WTC11 (cell line): Measurements from ENCODE around the gene MYRF. TPM values are rescaled to one million over a fixed set of nuclear protein-coding genes. Genes with fewer than 3 reads are reported as not detected.

Experiments
- ATAC-seq: fragments of 200-7000 bp; cut with Tn5 transposase; 2 replicates; pipeline ENCODE4 v1.10.0; 2021; ENCODE audit warnings: mild to moderate bottlenecking, moderate library complexity
- CTCF ChIA-PET: fragments of 300-600 bp; sonication (Branson Sonifier 250); formaldehyde crosslinking; loops from one replicate; lab custom pipeline; 2021; ENCODE audit warnings: antibody characterized with exemption; lab: Charles Lee
- POLR2A ChIA-PET: fragments of 350-600 bp; sonication (Branson Sonifier 250); formaldehyde crosslinking; loops from one replicate; lab custom pipeline; 2021; ENCODE audit warnings: antibody characterized with exemption; lab: Charles Lee
- DNase-seq: peaks from one replicate; pipeline ENCODE4 v3.0.0; 2021; ENCODE audit warnings: low spot score
- H3K27ac Mint-ChIP-seq: 2 replicates; pipeline ENCODE4 v1.8.0; 2021; ENCODE audit warnings: mixed read lengths
- H3K27me3 Mint-ChIP-seq: 2 replicates; pipeline ENCODE4 v1.8.0; 2021; ENCODE audit warnings: low read depth, mild to moderate bottlenecking, moderate library complexity, mixed read lengths
- H3K36me3 Mint-ChIP-seq: 2 replicates; pipeline ENCODE4 v1.8.0; 2021; ENCODE audit warnings: mixed read lengths
- H3K4me1 Mint-ChIP-seq: 2 replicates; pipeline ENCODE4 v1.8.0; 2022; ENCODE audit warnings: mixed read lengths
- H3K4me3 Mint-ChIP-seq: 2 replicates; pipeline ENCODE4 v1.8.0; 2021; ENCODE audit warnings: mild to moderate bottlenecking, moderate library complexity, mixed read lengths
- H3K9me3 Mint-ChIP-seq: 2 replicates; pipeline ENCODE4 v1.8.0; 2021; ENCODE audit warnings: mixed read lengths
- CDX4 ChIP-seq: fragments of 250-450 bp; sonication (Bioruptor Pico); IDR thresholded peaks from 2 replicates; pipeline ENCODE4 v1.9.0; 2021; ENCODE audit warnings: moderate library complexity, mild to moderate bottlenecking, inconsistent platforms, borderline replicate concordance
- CREM ChIP-seq: sonication (generic); formaldehyde crosslinking; IDR thresholded peaks from 2 replicates; pipeline ENCODE4 v1.8.1; 2022; ENCODE audit warnings: mild to moderate bottlenecking, missing genetic modification reagents, moderate library complexity
- CTCF ChIP-seq: fragments of 200-600 bp; IDR thresholded peaks from 2 replicates; pipeline ENCODE4 v1.8.0; 2022; ENCODE audit warnings: antibody characterized with exemption
- E2F1 ChIP-seq: sonication (generic); formaldehyde crosslinking; IDR thresholded peaks from 2 replicates; pipeline ENCODE4 v1.8.0; 2022; ENCODE audit warnings: mild to moderate bottlenecking, missing genetic modification reagents
- E2F4 ChIP-seq: sonication (generic); formaldehyde crosslinking; IDR thresholded peaks from 2 replicates; pipeline ENCODE4 v1.8.1; 2022; ENCODE audit warnings: low read depth, mild to moderate bottlenecking, moderate library complexity, missing genetic modification reagents, borderline replicate concordance
- ELF4 ChIP-seq: sonication (generic); formaldehyde crosslinking; IDR thresholded peaks from 2 replicates; pipeline ENCODE4 v1.8.1; 2022; ENCODE audit warnings: low read depth, mild to moderate bottlenecking, moderate library complexity, missing genetic modification reagents
- ERG ChIP-seq: fragments of 250-450 bp; sonication (Bioruptor Pico); IDR thresholded peaks from 2 replicates; pipeline ENCODE4 v1.8.0; 2021; ENCODE audit warnings: mild to moderate bottlenecking
- FOXK1 ChIP-seq: sonication (generic); formaldehyde crosslinking; IDR thresholded peaks from 2 replicates; pipeline ENCODE4 v1.8.0; 2022; ENCODE audit warnings: mild to moderate bottlenecking, moderate library complexity, missing genetic modification reagents
- GRHL2 ChIP-seq: fragments of 250-450 bp; sonication (Bioruptor Pico); IDR thresholded peaks from 2 replicates; pipeline ENCODE4 v1.8.0; 2022; ENCODE audit warnings: mild to moderate bottlenecking, moderate library complexity; ENCODE audit not compliant: insufficient replicate concordance, severe bottlenecking
- JUN ChIP-seq: sonication (generic); formaldehyde crosslinking; IDR thresholded peaks from 2 replicates; pipeline ENCODE4 v1.8.0; 2023; ENCODE audit warnings: mild to moderate bottlenecking, missing genetic modification reagents
- NFE2L1 ChIP-seq: sonication (generic); formaldehyde crosslinking; IDR thresholded peaks from 2 replicates; pipeline ENCODE4 v1.8.1; 2023; ENCODE audit warnings: missing genetic modification reagents
- NR2C2 ChIP-seq: sonication (generic); formaldehyde crosslinking; IDR thresholded peaks from 2 replicates; pipeline ENCODE4 v1.8.0; 2022; ENCODE audit warnings: mild to moderate bottlenecking, missing genetic modification reagents
- RELA ChIP-seq: sonication (generic); formaldehyde crosslinking; IDR thresholded peaks from 2 replicates; pipeline ENCODE4 v1.8.1; 2022; ENCODE audit warnings: missing genetic modification reagents, mild to moderate bottlenecking, borderline replicate concordance
- SOX15 ChIP-seq: fragments of 250-450 bp; sonication (Bioruptor Pico); IDR thresholded peaks from 2 replicates; pipeline ENCODE4 v1.9.0; 2021; ENCODE audit warnings: mild to moderate bottlenecking
- TCF7 ChIP-seq: sonication (generic); formaldehyde crosslinking; IDR thresholded peaks from 2 replicates; pipeline ENCODE4 v1.8.0; 2022; ENCODE audit warnings: mild to moderate bottlenecking, low read depth, missing genetic modification reagents, moderate library complexity
- TP53 ChIP-seq: sonication (generic); formaldehyde crosslinking; IDR thresholded peaks from 2 replicates; pipeline ENCODE4 v1.8.1; 2023; ENCODE audit warnings: mild to moderate bottlenecking, missing genetic modification reagents
- USF1 ChIP-seq: sonication (generic); formaldehyde crosslinking; IDR thresholded peaks from 2 replicates; pipeline ENCODE4 v1.8.0; 2022; ENCODE audit warnings: mild to moderate bottlenecking, missing genetic modification reagents
- ZNF138 ChIP-seq: sonication (generic); formaldehyde crosslinking; conservative IDR thresholded peaks from 2 replicates; pipeline ENCODE4 v1.8.1; 2022; ENCODE audit warnings: mild to moderate bottlenecking, moderate library complexity, missing genetic modification reagents
- ZNF219 ChIP-seq: sonication (generic); formaldehyde crosslinking; IDR thresholded peaks from 2 replicates; pipeline ENCODE4 v1.8.0; 2023; ENCODE audit warnings: missing genetic modification reagents, mild to moderate bottlenecking, borderline replicate concordance
- ZNF425 ChIP-seq: fragments of 250-450 bp; sonication (Bioruptor Pico); conservative IDR thresholded peaks from 2 replicates; pipeline ENCODE4 v1.9.0; 2021; ENCODE audit warnings: mild to moderate bottlenecking
- total RNA-seq: library from RNA; stranded (reverse); gene quantifications from 3 replicates; pipeline ENCODE4 v1.2.3, GENCODE V29; 2021

MYRF gene
- total RNA-seq, 1 experiment from 2014 or later: 5.9 TPM

GRCh38 chr11:61799665-61800284 lies 47.3 kb downstream of the MYRF start (continued):
- TF ChIP-seq USF1 (CRISPR knock-in tag) (no peak), TCF7 (no peak), ZNF219 (no peak), JUN (CRISPR knock-in tag) (no peak), CDX4 (CRISPR knock-in tag) (no peak), GRHL2 (CRISPR knock-in tag) (no peak), SOX15 (CRISPR knock-in tag) (no peak)

GRCh38 chr11:61800331-61801281 lies 48.2 kb downstream of the MYRF start:
- no peaks in the 10 kb centered on the region for H3K27me3 Mint-ChIP-seq
- H3K4me3 Mint-ChIP-seq: no peak overlapping the region
- H3K9me3 Mint-ChIP-seq: no peaks in the 10 kb centered on the region
- H3K36me3 Mint-ChIP-seq: peaks cover 59% of the 10 kb centered on the region
- H3K27ac Mint-ChIP-seq: peak overlapping the region; percentile 12; the same call in 1 of the 2 replicates
- POLR2A ChIA-PET: interaction anchor here (1.6 kb wide), 1 partner anchor 15 kb away, joined by 6 read pairs; no protein-coding TSS in a partner anchor
- no peak for TF ChIP-seq ERG
- TF ChIP-seq TP53 (CRISPR knock-in tag): no peak
- TF ChIP-seq NR2C2 (CRISPR knock-in tag): no peak
- TF ChIP-seq ZNF138 (CRISPR knock-in tag): no peak
- TF ChIP-seq NFE2L1: no peak
- no peak for TF ChIP-seq ZNF425 (CRISPR knock-in tag)
- no peak for TF ChIP-seq RELA (CRISPR knock-in tag)
- TF ChIP-seq FOXK1 (CRISPR knock-in tag): no peak
- CTCF ChIA-PET: interaction anchor here (1.5 to 4.6 kb wide), 2 partner anchors 12 to 13 kb away, joined by 6 to 47 read pairs; no protein-coding TSS in a partner anchor
- H3K4me1 Mint-ChIP-seq: peaks cover 6% of the 10 kb centered on the region; the same call in 1 of the 2 replicates
- DNase-seq (no peak), ATAC-seq (no peak)

GRCh38 chr11:61802605-61803004 lies 50.2 kb downstream of the MYRF start:
- no peaks in the 10 kb centered on the region for H3K9me3 Mint-ChIP-seq
- DNase-seq: no peak
- H3K36me3 Mint-ChIP-seq: peaks cover 60% of the 10 kb centered on the region
- ATAC-seq: no peak
- CTCF ChIA-PET: no interaction called here
- H3K4me3 Mint-ChIP-seq: no peak overlapping the region
- no peaks in the 10 kb centered on the region for H3K4me1 Mint-ChIP-seq
- no peak overlapping the region for H3K27ac Mint-ChIP-seq
- POLR2A ChIA-PET: interaction anchor here (0.9 to 1.0 kb wide), 2 partner anchors 10 to 13 kb away, joined by 3 read pairs; partner anchors contain the start of genes FEN1 and TMEM258
- H3K27me3 Mint-ChIP-seq: no peaks in the 10 kb centered on the region
- TF ChIP-seq ELF4 (CRISPR knock-in tag) (no peak), RELA (CRISPR knock-in tag) (no peak), E2F1 (CRISPR knock-in tag) (no peak), E2F4 (CRISPR knock-in tag) (no peak), JUN (CRISPR knock-in tag) (no peak), TP53 (CRISPR knock-in tag) (no peak), FOXK1 (CRISPR knock-in tag) (no peak), CREM (CRISPR knock-in tag) (no peak), CTCF (no peak)
